Amniotic stem cell (primary cell): ENCODE data around the gene LNX2.

ENCODE experiments used
- DNase-seq: peaks from one replicate; lab custom pipeline; 2025; lab: John Stamatoyannopoulos, UW

The LNX2 gene

GRCh38 chr13:27620377-27621115, at the start of gene LNX2:
LNX2 (minus strand) TSS chr13:27620529; CDS start chr13:27581703, 38,826 bp downstream.
- DNase-seq = peak; percentile 88

- no peak for DNase-seq
Observed at GRCh38 chr13:27667946-27668345, 47.6 kb upstream of the LNX2 start.

DNA sequence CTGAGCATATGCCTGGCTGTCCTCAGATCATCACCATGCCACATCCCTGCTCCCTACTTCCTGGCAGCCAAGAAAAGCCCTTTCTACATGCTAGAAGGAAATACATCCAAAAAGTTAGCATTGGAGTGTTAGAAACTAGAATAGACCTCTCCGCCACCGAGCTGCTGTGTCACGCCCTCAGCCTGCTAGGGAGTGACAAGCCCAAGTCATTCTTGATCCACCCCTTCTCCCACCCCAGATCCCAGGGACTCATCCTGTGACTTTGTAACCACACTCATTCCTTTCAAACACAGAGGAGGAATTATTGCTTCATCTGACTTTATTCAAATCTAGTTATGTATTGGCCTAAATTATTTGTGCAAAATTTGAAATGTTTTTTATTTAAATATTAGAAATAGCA, 46.6 kb upstream of the LNX2 start:
- no peak for DNase-seq

DNA sequence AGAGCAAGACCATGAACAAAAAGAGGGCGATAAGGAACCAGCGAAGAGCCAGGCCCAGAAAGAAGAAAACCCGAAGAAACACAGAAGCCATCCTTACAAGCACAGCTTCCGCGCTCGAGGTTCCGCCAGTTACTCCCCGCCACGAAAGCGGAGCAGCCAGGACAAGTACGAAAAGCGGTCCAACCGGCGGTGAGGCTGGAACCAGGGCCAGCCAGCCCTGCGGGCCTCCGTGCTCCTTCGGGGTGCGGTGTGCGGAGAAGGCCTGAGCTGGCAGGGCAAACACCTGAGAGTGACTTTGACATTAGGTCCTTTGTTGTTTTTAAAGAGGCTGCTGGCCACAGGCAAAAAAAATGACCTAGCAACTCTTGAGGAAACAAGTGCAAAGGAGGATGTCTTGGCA, 45.4 kb upstream of the LNX2 start:
- no peak for DNase-seq

GRCh38 chr13:27665333-27665732, 45.0 kb upstream of the LNX2 start:
- no peak for DNase-seq

- no peak for DNase-seq
Observed at GRCh38 chr13:27663947-27664346, 43.6 kb upstream of the LNX2 start.

GRCh38 chr13:27662738-27663470, 42.6 kb upstream of the LNX2 start:
- DNase-seq = no peak

DNA sequence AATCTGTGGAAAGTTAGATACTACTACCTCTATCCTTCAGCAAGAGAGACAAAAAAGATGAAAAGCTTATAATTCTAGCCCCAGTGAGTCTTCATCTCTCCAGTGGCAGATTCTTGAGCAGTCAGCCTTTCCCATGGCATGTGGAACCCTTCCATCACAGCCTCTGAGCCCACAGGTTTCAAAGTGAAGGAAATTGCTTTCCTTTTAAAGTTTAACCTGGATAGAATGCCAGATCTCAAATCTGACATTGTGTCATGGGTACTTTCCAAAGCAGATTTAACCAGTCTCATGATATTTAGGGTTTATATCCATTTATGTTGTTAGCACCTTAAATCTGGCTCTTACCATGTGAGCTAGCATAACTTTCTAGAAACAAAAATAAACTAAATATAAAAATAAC, 40.7 kb upstream of the LNX2 start:
- no peak for DNase-seq

- DNase-seq = no peak
Observed at GRCh38 chr13:27660511-27660910, 40.2 kb upstream of the LNX2 start.

- DNase-seq = no peak
Observed at GRCh38 chr13:27659145-27659865, 39.0 kb upstream of the LNX2 start.

DNA sequence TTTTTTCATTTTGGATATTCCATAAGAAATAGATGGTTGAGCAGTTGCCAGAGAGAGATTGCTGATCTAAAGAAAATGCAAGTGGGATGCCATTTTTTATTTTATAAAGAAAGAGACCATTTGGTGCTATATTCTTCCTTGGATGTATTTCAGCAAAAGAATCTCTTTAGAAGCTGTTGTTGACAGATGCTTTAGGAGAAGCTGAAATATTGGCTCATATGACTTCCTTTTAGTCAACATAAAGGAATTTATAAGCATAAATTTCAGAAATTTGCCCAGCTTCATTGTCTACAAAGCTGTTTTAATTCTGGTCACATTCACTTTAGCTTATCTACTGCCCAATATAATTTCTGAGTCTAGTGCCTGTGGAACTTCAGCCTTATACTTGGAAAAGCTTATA, 38.2 kb upstream of the LNX2 start:
- no peak for DNase-seq

DNA sequence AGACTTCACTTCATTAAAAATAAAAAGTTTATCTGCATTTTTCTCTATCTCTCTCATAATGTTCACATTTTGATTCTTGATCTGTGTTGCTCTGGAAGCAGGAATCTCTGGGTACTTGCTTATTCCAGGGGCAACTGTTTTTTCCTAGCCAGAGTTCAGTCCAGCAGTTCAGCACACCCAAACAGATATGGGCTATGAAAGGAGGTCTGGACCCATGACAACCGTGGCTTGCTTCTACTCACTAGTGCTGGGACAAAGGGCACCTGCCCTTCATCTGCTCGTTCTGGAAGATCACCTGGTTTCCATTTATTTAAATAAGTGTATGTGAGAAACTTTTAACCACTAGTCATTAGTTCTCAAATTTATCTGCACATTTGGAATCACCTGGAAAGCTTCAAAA, 37.4 kb upstream of the LNX2 start:
- DNase-seq = no peak

DNA sequence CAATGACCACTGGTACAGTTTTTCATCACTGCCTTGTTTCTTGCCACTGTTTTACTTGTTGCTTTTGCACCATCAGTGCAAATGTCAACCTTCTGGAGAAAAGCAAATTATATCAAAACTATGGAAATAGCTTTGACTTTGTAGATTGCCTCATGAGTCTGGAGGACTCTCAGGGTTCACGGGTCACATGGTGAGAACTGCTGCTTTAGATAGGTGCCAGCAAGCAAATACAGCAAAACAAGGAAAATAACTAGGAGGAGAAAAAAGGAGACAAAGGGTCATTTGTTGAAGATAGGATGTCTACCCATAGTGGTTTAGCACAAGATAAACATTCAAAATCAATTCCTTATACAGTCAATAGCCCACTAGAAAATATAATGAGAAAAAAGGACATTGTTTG, 34.5 kb upstream of the LNX2 start:
- no peak for DNase-seq

DNA sequence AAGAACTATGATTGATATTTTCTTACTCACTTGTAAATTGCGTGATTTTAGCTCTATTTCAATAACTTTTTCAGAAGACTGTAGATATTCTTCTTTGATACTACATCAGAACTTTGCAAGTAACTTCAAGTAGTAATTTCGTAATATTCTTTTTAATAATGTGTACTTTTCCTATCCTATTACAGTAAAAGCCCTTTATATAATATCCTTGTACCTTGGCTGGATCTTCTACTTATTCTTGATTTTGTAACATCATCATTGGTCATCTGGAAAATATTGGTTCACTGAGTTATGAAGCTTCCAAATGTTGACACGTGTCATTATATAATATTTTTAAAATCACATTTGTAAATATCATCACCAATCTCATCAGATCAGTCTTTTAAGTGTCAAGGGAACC, 33.7 kb upstream of the LNX2 start:
- DNase-seq = no peak

DNA sequence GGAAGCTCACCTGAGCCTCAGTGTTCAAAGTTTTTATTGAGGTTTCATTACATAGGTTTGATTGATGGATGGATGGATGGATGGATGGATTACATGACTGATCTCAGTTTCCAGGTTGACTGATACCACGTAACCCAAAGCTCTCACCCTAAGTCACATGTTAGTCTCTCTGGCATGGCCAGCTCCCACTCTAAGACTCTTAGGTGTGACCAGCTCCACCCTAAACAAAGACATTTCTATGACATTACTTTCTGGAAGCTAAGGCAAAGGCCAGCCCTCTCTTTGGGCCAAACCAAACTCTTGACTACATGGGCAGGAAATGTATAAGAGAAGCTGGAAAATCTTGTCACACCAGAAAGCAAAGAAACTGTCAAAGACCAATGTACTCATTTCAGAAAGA, 30.0 kb upstream of the LNX2 start:
- no peak for DNase-seq

DNA sequence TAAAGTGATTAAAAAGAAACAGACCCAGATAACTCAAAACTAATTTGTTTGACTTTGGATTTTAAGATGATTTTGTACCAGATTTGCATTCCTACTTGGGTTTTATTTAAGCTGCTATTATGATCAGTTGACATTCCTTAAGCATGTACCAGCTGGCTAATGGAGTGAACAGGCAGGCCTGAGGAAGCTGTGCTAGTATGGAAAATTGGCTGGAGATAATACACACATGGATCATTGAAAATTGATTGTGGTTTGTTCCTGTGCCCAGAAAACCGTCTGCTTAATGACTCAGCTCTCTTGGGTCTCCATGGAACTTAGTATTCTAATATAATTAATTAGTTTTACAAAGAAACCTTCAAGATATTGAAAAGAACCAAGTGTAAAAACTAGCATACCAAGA, 24.0 kb upstream of the LNX2 start:
- no peak for DNase-seq

GRCh38 chr13:27643334-27644132, 23.2 kb upstream of the LNX2 start:
- no peak for DNase-seq

DNA sequence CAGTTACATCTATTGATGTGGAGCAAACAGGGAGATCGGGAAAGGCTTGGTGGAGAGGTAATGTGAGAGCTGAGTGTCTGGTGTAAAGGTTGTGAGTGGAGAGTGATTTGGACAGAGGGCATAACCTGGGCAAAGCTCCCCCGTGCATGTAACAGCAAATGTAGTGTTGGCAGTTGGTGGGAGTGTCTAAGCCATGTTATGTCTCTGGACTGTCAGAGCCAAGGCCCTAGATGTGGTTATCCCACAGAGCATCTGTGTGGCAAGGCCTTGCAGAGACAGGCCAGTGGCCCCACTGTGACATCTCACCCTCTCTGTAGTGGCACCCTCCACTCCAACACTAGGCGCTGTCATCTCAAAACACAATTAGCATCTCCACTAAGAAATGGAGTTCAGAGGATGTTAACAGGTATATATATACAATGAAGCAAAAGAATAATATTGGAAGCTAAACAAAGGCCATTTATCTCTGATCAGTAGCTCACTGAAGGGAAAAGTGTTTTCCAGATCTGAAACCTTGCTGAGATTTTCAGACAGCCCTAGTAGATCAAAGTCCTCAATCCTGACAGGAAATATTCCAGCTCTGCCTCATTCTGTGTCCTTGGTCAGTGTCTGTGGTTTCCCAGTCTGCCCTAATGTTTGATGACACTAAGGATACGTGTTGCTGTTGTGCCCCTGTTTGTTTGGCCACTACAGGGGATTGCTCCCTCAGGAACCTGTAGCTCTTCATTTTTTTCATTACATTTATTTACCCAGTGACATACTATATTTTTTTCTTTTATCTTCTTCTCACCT, 21.6 kb upstream of the LNX2 start:
- no peak for DNase-seq

GRCh38 chr13:27639186-27639585, 18.9 kb upstream of the LNX2 start:
- DNase-seq = no peak

DNA sequence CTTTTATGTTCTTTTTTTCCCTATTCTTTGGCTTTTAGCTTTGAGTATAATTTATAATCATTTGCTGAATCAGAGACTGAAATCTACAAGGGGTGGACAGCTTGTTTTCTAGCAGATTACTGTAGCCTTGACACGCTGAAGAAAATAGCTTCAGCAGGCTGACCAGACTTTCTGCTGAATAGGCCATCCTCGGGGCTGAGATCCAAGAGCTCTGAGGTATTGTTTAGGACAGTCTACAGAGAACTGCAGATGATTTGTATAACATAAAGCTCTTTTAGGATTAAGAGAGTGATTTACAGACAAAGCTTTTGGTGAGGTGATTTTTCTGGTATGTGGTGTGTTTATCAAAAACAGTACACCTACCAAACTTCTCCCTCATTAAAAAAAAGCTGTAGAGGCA, 18.2 kb upstream of the LNX2 start:
- DNase-seq = no peak

DNA sequence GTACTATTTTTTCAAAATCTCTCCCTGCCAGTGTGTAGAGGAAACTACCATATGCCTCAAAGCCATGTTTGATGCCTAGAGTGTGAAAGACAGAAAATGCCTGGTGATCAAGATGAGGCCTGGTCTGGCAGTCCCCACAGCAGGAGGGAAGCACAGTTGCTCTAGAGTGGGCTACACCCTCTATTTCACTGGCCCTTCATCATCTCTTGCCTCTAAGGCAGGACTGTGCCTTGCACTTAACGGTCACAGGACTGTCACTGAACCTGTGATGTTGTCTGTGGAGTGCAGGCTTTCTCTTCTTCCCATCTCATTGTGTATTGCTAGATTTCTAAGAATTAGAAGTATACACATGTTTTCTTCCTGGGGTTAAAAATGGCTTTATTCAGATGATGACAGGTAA, 17.7 kb upstream of the LNX2 start:
- no peak for DNase-seq

DNA sequence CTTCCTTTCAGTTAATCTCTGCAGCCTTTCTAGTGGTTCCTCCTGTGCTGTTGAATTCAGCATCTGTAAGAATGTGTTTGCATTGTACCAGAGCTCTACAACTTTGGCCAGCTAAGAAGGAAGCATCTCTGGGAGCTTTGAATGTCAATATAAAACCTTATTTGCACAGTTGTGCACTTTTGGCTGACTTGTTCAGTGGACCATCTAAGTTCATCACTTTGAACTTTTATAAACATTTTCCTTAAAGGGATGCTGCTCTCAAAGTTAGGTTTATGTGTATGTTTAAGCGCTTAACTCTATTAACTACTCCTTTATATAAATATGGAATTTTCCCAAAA, 16.9 kb upstream of the LNX2 start:
- DNase-seq = no peak
